Right renal pelvis (tissue), 4 donors: ENCODE data around the gene EXOC2. TPM values are rescaled to one million over a fixed set of nuclear protein-coding genes. Genes with fewer than 3 reads are reported as not detected.
A peak's percentile ranks its signal among the peaks of the same experiment; 100 is the strongest.
"Not testable (repeated sequence)": the region's sequence is repeated elsewhere in the genome, so short reads cannot be mapped to it uniquely, and the experiment has no call there.

Experiments
- DNase-seq, 4 donors: peaks; one replicate each; pipeline ENCODE4 v3.0.0-alpha.2; 2013; ENCODE audit warnings: low read depth in 4 of 4, low spot score in 3 of 4, missing footprints in 1 of 4
- polyA plus RNA-seq, 4 donors: library from polyadenylated mRNA; unstranded; fragments of 120-200 nt; gene quantifications; one replicate each; pipeline ENCODE4 v1.2.1, GENCODE V29; 2013; ENCODE audit not compliant: insufficient read length in 4 of 4

The EXOC2 gene
- polyA plus RNA-seq, 4 donors, result 22.3 to 26.1 (median 24.8) TPM

- no peak for DNase-seq
Measured at GRCh38 chr6:641225-641985, 51.5 kb downstream of the EXOC2 start.

- DNase-seq, result no peak
Measured at GRCh38 chr6:636488-636887, 56.5 kb downstream of the EXOC2 start.

DNA sequence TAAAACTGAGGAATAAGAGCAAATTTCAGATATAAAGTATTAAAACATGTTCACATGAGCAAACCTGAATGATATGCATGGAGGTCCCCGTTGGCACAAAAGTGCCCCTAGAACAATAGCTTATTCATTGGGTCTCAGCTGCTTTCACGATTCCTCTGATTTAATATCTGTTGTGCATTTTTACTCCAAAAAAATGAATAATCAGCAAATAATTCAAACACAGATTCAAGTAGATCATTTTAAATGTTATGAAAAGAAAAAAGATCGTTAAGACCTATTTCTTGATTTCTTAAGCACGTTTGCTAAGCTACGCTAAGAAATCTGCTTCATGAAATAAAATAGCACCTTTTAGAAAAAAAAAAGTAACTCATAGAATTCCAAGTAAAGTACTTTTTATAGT lies 57.7 kb downstream of the EXOC2 start:
- no peak for DNase-seq

DNA sequence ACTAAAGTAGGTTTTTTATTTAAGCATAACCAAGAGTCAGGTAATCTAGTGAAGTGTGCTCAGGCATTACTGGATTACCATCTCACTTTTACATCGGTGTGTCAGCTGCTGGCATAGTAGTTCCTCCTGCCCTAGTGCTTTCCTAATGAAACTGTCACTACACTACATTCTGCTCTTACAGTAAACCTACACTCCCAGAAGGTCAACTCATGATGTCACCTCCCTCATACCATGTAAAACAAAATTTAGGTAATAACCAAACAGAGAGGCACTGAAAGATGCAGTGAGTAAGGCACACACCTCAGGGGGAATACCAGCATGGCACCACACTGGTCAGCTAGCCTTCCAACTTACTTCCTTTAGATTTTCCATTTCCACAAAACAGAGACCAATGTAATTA lies 59.3 kb downstream of the EXOC2 start:
- no peak for DNase-seq

GRCh38 chr6:628766-629165 lies 64.2 kb downstream of the EXOC2 start:
- no peak for DNase-seq

- peak in 3 of 4 donors; percentile 4 to 20 (median 10) for DNase-seq
Measured at GRCh38 chr6:626236-626635, 66.7 kb downstream of the EXOC2 start.

DNA sequence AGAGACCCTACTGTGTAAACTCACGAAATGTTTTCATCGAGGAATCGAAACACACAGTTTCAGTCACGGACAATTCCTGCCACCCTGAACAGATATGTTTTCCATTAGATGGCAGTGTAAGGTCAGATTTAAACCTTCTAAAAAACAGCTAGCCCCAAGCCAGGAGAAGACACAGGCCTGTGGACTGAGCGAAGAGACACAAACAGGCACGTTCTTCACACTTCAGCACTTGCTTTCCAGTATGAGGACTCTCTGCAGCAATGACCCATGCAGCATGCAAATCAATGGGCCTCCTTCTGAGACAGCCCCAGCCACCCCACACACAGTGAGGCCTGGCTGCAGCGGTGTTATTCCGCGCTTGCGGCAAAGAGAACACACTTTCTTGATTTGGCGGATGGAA lies 68.0 kb downstream of the EXOC2 start:
- DNase-seq, result peak in 2 of 4 donors; percentile 4 to 15

GRCh38 chr6:622462-622861 lies 70.5 kb downstream of the EXOC2 start:
- no peak for DNase-seq

- no peak for DNase-seq
Measured at GRCh38 chr6:621931-622330, 71.0 kb downstream of the EXOC2 start.

DNA sequence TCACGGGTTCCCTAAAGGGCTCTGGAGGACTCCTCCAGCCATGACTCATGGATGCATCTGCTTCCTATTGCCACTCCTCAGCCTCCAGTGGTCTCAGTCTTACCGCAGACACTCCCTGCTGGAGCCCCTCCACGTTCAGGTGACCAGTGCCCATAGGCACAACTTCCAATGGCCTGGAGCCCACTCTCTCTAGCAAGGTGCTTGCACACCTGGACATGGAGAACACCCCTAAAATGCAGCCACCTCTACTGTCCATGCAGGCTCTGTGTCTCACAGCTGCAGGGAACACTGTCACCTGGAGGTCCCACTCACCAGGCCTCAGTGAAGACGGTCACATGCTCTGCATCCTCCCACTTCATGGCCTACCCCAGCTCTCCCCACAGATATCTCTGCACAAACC lies 72.0 kb downstream of the EXOC2 start:
- DNase-seq, result no peak

DNA sequence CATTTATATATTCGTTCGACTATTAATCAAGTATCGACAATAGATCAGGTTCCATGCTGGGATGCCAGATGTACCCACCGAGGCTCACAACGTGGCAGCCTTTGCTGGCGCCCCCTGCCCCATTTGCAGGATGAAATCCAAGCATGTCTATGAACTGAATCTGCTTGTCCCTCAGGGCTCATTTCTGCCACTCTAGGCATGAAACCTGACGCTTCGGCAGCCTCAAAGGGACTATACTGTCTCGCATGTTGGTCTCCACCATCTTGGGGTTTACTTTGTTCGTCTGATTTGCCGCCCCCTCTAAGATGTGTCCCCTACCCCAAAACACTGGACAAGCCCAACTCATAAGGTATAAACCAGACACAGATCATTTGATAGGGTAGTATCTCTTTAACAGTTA lies 72.8 kb downstream of the EXOC2 start:
- no peak for DNase-seq

DNA sequence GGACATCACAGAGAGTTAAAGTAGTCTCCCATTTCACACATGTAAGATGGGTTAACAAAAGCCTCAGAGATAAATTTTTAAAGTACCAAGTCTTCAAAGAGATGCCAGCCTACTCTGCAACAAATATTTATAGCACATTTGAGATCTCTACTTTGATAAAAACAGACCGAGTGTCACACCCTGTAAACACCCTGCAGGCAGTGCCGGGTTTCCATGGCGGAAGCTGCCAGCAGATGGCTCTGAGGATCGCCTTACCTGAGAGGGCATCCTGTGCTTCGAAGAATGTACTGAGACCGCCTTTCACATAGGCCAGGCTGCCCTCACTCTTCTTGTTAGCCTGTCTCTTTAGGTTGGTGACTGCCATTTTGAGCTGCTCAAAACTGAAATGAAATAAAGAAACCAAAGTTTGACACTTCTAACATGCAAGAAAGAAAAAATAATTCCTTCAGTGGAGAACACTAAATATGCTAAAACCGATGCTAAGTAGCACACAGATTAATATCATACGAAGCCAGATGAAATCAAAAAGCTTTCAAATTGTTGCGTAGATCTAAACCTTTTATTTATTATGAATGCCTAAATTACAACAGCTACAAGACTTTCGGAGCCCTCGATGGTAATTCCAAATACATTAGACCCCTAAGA lies 75.4 kb downstream of the EXOC2 start:
- no peak for DNase-seq

DNA sequence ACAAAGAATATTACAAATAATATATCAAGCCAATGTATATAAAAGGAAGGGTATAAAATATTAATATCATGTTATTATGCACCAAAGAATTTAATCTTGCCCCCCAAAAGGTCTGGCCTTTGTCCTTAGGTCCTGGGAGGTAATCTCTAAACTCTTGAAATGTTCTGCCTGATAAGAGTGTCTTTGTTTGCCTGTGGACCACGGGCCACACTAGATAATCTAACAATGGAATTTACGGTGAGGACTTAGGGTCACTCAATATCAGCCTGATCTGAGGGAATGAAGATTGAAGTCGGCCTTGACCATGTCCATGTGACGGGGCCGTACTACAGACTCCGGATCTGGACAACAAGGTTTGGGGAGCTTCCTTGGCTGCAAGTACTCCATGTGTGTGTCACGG lies 79.0 kb downstream of the EXOC2 start:
- DNase-seq, result no peak

DNA sequence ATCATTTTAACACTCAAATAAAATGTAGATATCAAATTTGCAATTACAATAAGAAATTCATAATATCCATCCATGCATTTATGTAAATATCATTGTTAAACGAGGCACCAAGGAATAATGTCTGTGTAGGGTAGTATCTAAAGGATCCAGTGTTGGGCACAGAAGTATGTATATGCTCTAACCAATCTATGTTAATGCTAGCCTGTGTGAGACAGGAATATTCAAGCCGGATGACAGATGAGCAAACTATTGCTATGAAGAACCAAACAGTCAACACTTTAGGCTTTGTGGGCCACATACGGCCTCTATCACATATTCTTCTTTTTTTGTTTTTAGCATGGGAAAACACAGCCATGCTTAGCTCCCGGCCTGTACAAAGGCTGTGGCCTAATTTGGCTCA lies 81.0 kb downstream of the EXOC2 start:
- no peak for DNase-seq

GRCh38 chr6:610882-611281 lies 82.1 kb downstream of the EXOC2 start:
- no peak for DNase-seq

- DNase-seq, result no peak
Measured at GRCh38 chr6:609905-610304, 83.0 kb downstream of the EXOC2 start.

DNA sequence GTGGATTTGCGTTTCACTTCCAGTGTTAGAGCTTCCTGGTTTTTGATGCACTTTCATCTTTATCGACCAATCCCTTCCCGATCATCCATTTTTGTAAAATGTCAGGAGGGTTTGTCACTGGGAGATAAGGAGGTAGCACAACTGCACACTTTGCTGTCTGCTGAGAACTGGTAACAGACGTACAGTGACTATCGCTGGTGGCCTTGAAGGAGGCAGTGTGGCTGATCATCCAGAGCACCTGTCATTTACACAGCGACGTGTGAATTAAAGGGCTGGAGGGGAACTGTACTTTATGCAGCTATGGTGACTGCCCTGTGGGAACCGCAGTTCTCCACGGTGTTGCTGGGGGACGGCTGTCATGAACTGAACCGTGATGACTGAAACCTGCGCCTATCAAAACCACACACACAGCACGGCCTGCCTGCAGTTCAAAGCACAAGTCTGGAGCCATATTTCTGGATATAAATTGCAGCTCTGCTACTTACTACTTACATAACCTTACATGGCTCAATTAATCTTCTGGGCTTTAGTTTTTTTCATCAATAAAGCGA lies 86.0 kb downstream of the EXOC2 start:
- DNase-seq, result no peak

GRCh38 chr6:605895-606294 lies 87.0 kb downstream of the EXOC2 start:
- not testable (repeated sequence) for DNase-seq

- no peak for DNase-seq
Measured at GRCh38 chr6:604579-604978, 88.4 kb downstream of the EXOC2 start.

DNA sequence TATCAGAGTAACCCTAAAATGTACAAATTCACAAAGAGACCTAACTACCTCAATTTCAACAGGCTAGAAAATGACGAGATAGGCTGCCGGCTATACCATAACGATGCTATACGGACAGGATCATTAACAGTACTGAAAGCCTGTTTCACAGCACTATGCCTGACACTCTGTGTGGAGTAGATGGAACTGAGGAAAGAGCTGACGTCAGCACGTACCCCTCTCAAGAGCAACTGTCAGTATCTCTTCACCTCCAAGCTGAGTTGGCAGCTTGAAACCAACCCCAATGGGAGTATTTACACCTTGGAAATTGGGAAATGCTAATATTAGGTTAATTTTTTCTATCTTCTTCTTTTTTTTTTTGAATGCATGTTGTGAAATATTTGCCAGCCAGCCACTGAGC lies 89.7 kb downstream of the EXOC2 start:
- no peak for DNase-seq

DNA sequence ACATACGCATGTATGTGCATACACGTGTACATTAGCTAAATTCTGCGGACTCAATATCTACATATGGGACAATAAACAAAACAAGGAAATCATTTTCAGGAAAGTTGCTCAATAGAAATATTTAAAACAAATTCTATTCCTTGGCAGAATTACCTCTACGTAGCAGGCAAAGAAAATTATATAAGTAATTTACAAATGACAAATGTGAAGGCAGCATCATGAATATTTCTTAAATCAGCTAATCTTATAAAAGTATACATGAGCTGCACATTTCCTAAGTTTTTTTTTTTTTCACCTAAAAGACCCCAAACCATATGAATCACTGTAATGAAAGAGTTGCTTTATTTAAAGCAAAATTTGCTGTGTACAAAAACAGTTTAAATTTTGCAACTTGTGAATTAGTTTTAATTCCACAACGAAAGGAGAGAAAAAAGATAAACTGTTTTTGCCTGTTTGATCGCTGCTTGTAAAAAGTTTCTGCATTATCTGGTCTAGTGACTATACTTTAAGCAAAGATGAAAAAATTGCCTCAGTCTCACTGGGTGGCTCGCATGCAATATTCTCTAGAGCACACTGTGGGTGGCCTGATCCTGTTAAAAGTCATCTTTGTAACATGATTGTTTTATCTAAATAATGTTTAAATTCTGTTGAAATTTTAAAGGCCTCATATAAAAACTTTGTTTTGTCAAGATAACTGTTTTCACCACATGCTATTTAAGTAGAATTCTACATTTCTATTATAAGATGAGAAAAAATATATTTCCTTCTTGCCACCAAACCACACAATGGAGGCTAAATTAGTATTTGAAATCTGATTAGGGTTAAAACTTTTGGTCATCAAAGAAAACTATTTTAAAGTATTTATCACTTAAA lies 93.1 kb downstream of the EXOC2 start:
- no peak for DNase-seq
